T-helper 2 cell (primary cell): ENCODE results near the gene HSPA12A.
A peak's percentile ranks its signal among the peaks of the same experiment; 100 is the strongest.

Experiments used
- DNase-seq, 5 experiments: peaks; one replicate each; pipeline versions ENCODE4 v3.0.0 to v3.0.0-alpha.2; 2012 to 2022
- total RNA-seq, 2 donors: gene quantifications; one replicate each; lab custom pipeline; 2026; lab: John Stamatoyannopoulos, UW

The HSPA12A gene, protein sequence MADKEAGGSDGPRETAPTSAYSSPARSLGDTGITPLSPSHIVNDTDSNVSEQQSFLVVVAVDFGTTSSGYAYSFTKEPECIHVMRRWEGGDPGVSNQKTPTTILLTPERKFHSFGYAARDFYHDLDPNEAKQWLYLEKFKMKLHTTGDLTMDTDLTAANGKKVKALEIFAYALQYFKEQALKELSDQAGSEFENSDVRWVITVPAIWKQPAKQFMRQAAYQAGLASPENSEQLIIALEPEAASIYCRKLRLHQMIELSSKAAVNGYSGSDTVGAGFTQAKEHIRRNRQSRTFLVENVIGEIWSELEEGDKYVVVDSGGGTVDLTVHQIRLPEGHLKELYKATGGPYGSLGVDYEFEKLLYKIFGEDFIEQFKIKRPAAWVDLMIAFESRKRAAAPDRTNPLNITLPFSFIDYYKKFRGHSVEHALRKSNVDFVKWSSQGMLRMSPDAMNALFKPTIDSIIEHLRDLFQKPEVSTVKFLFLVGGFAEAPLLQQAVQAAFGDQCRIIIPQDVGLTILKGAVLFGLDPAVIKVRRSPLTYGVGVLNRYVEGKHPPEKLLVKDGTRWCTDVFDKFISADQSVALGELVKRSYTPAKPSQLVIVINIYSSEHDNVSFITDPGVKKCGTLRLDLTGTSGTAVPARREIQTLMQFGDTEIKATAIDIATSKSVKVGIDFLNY
- total RNA-seq: 0.62 to 2.6 reads per million in 2 donors

DNA sequence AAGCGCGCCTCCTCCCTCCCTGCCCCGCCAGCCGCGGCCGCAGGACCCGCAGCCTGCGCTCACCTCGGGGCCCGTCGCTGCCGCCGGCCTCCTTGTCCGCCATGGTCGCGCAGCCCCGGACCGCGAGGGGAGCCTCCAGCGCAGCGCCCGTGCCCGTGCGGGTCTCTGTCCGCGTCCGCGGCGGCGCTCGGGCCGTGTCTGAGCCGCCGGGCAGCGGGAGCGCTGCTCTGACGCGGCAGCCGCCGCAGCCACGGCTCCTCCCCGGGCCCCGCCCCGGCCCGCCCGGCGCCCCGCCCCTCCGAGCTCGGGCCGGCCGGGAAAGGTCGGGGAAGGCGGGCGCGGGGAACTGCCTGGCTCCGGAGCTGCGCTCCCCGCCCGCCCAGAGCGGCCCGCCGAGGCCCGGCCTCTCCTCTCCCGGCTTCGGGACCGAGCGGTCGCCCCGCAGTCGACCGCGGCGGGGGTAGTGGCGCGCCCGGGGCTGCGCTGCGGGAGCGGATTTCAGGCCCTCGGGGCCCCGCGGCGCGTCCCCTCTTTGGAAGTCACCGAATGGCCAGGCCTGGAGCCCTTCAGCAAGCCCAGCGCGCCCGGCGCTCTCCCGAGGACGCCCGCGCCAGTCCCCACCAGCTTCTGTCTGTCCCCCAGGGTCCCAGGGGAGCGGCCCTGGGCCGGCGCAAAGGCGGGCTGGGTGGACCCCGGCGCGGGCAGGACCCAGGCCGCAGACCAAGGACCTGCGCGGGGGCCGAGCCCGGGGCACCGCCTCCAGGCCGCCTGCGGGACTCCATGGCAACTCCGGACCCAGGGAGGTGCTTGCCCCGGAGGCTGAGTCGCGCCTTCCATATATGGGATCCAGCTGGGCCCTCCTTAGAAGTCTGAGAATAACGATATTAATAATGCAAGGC, at the start of gene HSPA12A:
Gene HSPA12A, minus strand, starts transcription at position 200 of the 899 bp plus-strand sequence. Its CDS starts 97 bp downstream, at position 103.
- peak; percentile 15 to 38 (median 25) for DNase-seq

DNA sequence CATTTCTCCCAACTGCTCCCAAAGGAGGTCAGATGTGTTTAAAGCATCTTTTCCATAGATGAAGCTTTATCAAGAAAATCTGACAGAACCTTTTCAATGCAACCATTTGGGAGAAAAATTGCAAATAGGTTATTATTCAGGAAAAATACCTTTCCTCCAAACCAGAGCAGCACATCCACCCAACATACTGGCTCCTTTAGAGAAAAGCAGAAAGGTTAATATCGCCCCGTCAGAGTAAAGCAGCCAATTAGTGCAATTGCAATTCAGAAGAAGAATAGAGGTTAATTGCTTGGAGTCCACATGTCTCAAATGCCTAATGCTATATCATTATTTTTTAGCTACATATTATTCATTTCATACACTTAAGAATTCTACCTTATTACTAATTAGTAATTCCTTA, 48.9 kb upstream of the HSPA12A start:
- DNase-seq: no peak

DNA sequence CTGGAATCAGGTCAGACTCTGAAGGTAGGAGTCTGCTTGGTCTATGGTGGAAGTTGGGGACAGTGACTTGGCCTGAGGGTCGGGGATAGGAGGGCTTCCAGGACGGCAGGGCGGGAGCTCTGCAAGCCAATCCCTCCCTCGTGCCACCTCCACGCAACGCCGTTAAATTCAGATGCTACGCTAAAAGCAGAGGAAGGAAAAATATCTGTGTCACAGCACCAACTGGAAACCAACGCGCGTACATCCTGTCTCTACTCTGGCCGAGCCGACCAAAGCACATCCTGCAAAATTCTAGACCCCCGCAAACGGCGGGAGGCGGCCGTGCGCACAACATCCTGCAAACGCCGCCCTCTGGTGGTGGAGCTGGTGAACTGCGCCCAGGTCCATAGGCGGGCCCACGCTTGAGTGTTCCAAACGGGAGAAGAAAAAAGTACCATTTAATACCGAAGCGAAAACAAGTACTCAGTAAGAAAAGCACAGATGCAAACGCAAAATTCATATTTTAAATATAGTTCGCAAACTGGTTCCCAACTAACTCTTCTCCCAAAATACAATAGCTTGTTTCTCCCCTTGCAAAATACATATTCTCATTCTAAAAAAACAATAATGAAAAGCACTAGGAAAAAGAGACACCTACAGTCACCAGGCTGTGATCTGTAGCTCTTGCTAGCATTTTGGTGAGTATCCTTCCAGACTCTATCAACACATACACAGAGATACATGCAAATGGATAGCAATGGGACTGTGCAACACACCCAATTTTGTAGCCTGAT, 45.7 kb upstream of the HSPA12A start:
- DNase-seq: peak; percentile 51 to 76 (median 53)

DNA sequence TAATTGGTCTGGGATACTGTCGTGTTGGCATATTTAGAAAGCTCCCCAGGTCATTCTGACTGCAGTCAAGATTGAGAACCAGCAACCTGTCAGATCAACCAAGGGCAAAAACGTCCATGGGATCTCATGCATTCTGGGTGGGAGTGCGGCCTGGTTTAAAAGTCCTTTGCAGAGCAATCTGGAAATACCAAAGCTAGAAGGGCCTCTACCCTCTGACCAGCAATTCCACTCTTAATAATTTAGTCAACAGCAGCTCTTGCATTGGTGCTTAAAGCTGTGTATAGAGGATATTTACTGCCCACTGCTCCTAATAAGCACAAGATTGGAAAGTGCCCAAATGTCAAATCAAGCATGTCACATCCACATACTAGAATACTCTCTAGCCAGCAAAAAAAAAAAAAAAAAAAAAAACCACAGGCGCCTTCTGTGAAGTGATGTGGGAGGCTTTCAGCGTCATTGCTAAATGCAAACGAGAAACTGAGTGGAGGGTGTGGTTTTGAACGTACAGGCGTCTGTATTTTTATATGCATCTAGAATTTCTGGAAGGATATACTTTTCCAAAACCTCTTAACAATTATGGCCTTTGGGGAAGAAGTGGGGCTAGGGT, 44.8 kb upstream of the HSPA12A start:
- DNase-seq: peak in 1 of 5 experiments; percentile 10

DNA sequence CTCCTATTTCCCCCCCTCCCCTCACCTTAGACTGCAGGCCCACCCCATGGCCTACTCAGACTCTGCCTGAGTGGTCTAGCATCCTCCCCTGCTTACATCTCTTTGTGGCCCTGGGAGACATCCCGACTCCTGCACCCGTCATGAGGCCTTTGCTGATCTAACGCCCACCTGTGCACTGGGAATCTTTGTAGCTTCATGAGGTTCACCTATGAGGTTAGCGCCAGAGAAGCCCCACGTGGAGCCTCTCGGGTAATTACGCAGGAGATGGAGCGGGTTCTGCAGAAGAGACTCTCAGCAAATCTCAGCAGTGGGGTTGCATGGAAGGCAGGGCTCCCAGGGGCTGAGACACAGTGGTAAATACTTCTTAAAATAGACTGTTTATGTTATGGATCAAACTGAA, 43.5 kb upstream of the HSPA12A start:
- no peak for DNase-seq

DNA sequence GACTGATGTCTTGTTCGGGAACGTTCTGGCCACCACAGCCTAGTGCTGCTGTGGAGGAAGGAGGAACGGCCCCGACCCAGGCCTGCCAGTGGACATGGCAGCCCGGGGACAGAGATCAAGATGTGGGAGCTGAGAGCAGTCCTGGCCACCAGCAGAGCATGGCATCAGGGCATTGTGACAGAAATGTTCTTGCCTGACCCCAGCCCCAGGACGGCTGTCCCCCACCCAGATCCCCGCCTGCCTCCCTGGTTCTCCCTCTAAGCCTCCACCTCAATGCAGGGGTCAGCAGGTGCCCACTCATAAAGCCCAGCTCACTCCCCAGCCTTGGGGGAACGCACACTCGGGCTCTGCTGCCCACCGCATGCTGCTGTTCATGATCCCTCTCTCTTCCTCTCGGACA, 42.9 kb upstream of the HSPA12A start:
- DNase-seq: no peak

DNA sequence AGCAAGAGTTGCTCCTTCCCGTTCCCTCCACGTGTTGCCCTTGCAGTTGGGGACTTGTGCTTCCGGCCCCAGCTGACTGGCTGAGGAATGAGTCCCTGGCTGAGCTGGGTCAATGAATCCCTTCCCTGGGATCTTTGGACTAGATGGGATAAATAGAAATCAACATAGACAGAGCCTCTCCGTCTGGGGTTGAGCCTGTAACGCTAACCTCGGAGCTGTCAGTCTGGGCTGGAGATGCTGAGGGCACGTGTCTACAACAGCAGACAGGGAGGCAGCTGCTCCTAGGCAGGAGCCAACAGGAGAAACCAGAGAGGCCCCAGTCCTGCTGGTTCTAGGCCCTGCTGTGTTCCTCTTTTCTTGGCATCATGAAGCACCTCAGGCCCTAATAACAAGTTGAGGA, 42.3 kb upstream of the HSPA12A start:
- DNase-seq: no peak

DNA sequence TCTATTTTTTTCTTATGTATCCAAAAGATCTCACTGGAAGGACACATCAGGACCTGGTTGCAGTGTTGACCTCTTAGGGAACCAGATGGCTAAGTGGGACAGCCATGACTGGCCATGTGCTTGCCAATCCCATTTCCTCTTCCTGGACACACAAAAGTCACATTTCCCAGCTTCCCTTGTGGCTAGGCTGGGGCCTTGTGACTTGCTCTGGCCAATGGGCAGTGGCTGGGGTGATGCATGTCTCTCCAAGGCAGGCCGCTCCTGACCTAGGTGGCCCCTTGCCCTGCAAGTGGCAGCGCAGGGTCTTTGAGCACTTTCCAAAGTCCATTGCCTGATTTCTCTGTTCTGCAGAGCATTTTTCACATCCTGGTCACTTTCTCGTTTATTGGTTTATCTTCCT, 41.7 kb upstream of the HSPA12A start:
- no peak for DNase-seq

DNA sequence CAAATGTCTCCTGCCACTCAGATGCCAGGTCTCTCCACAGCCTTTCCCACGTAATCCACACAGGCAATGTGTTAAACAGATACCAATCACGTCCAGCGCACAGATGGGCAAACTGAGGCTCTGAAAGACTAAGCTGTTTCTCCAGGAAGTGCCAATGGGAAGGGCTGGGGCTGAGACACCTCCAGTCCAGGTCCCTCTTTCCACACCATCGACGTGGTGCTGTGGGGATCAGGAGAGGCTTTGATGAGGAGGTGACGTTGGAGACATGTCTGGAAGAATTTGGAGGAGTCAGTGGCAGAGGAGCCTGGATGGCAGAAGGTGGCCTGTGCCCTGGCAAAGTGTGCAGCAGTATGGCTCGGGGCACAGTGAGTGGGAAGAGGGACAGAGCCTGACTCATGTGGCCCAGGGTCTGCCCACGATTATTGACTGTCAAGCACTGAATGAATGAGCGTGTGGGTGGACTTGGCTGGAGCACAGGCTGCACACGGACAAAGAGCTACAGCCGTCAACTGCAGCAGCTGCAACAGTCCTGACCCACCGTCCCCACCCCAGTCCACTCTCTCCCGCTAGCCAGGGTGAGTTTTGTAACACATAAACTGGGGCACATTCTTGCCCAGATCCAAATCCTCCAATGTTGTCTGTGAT, 40.8 kb upstream of the HSPA12A start:
- DNase-seq: no peak

DNA sequence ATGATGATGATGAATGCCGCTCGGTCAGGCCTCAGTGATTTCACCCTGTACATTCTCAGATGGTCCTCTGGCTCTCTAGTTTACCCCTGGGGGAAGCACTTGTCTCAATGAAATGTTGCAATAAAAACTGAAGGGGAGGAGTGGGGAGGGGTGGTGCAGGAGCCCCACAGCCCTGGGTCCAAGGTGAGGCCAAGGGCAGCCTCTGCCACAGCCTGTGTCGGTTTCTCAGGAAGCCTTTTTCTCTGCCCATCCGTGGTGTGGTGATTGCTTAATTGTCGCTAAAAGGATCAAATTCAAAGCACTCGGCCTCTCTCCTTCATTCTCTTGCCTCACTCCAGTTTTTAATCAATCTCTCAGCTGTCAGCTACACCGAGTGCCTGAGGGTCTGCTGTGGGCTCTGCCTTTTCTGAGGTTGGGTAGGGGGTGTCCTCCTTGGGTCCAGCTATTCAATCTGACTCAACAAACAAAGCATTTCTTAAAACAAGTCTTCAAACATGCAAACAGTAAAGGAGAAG, 39.1 kb upstream of the HSPA12A start:
- DNase-seq: no peak

DNA sequence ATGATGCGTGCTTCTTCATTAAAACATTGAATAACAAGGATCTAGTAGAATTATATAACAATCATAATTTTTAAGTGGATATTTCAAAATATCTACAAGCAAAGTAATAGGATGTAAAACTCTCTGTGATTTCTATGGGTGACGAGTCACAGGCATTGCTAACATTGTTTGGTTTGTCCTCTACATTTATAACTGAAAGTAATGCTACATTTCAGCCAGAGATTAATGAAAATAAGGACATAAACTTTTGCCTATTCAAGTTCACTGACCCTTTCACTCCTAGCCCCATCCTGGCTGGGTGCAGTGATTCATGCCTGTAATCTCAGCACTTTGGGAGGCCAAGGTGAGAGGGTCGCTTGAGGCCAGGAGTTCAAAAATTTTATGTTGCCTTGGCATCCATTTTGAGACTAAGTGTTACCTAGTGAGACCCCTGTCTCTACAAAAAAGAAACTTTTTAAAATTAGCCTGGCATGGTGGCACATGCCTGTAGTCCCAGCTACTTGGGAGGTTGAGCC, 38.4 kb upstream of the HSPA12A start:
- DNase-seq: no peak

DNA sequence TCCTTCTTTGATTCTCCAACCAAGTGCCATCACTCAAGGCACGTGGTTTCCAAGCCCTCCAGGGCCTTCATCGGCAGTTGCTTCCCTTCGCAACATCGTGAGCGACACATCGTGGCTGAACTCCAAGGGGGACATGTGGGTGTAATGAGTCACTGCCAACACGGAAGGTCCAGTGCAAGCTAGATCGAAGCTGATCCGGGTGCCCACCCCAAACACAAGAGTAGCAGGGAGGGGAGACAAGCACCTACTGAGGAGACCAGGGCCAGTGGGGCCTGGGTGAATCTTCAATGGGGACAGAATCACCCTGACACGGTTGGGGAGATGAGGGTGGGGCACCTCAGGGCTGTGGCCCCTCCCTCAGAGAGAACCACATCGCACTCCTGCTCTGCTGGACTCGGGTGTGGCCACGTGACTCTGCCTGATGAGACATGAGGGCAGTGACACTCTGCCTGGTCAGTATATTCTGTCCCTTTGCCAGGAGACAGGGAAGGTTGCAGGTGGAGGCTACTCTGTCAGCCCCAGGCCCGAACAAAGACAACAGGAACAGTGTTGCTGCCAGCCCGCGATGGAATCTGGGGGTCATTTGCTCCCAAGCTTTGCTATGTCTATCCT, 36.8 kb upstream of the HSPA12A start:
- no peak for DNase-seq

DNA sequence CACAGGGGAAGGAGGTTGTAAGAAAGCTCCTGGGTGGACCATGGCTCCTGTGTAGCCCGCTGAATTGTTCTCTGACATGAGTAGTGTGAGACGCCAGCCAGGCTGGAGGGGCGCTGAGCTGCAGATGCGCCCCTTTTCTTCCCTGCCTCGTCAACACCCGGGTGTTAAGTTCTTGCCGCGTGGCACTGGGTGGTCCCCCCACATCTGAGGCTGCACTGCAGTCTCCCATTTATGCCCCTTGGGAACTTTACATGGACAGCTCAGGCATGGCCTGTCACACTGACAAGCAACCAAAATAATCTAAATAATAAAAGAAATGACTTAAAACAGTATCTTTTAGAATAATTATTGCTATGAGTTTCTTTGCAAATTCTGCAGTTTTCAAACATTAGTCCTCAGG, 34.6 kb upstream of the HSPA12A start:
- no peak for DNase-seq

DNA sequence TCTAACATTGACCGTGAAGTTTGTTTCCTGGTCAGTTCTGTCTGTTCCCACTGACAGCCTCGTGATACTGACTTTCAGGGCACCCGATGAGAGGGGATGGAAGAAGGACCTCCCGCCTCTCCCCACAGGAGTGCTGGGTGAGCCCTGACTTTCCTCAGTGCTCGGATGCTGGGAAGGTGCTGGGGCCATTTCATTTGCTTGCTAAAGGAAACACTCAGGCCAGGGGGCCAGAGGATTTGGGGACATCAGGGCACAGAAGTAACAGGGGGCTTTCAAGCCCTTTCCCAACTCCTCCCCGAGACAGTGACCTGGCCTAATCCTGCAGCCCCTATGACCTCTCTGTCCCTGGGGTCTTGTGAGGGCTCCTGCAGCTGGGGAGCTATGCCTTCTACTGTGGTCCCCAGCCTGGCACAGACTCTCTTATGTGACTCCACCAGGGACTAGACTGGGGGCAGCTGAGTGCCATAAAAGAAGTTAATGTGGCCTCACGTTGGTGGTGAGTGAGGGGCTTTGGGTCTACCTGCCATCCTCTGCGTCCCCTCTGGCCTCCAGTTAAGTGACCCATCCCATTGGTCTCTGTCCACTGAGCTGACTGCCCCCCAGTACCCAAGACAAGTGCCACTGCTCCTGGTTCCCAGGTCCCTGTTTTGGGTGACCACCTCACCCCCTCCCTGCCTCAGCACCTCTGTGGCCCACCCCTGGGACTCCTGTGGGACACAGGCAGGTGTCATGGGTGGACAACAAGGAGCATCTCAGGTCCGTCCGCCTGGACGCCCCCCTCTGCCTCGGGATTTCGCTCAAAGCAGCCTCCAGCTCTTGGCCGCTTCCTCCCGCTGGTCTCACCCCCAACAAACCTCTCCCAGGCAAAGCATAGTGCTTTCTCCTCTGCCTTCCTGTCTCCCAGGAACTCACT, 33.4 kb upstream of the HSPA12A start:
- DNase-seq: no peak

DNA sequence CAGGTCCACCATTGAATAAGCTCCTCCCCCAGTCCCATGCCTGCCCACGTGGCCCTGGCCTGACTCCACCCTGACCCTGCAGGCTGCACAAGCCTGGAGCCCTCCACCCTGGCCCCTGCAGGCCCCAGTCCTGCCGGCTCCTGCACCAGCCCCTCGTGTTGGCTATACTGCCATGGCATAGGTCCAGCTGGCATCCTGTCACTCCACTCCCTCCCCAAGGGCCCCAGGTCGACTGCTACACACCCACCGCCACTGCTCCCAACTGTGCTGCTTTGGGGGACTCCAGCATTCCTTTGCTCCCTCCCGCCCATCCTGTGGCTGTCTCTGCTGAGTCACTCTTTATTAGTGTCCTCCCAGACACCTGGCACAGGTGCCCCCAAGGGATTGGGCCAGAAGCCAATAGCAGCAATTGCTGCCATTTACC, 32.4 kb upstream of the HSPA12A start:
- no peak for DNase-seq

DNA sequence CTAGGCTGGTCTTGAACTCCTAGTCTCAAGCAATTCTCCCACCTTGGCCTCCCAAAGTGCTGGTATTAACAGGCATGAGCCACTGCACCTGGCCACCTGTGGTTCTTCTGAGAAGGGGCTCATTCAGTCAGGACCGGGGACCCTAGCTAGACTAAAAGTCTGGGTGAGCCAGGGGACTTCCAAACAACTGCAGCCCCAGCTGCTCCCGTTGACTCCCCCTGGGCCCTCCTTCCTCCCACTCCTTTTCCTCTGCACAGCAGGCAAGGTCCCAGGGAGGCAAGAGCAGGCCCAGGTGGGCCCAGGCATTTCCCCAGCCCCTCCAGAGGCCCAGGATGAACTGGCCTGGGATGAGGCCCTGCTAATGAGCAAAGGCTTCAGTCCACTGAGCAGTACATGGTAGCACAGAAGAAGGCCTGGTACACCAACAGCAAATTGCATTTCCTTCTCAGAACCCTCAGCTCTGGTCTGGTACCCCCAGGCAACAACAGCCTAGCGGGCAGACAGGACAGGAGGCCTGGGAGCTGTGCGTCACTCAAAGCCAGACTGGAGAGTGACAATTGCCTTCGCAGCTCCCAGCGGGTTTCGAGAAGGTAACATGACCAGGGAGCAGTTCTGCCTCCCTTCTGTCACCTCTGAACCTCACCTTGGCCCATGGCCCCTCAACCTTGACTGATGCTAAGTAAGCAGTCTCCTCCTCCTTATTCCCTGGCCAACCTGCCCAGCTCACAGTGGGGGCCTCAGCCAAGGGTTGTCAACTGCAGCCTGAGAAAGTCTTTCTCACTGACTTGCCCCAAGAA, 30.7 kb upstream of the HSPA12A start:
- DNase-seq: no peak

DNA sequence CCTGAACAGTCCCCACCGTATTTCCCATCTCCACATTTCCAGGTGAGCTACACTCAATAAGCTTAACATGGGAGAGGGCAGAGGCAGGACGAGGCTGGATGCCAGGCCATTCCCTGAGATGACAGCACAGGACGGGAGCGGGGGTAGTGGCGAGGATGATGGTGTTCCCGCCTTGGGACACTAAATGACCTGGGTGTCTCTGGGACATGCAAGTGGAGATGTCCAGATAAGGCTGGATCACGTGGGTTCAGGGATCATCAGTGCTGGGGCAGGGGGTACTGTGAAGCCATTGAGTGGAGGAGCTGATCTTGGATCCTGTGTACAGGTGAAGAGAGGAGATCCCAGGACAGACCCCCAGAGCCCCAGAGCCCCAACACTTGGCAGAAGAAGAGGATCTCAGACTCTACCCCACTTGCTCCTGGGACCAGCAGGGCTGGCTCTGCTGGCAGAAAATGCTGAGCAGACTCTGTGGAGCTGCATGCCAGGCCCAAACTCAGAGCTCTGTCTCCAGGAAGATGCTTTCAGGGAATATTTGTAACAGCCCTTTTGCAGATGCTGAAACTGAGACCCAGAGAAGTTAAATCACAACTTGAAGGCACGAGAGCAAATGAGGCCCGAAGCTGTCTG, 29.7 kb upstream of the HSPA12A start:
- DNase-seq: no peak
